Transverse colon (tissue), 4 donors: Measurements from ENCODE around the gene PRR7.

Source experiments
- POLR2A ChIP-seq: fragments of 450-650 bp; IDR thresholded peaks from one replicate; pipeline ENCODE4 v1.6.1; 2016; ENCODE audit warnings: antibody characterized with exemption, mild to moderate bottlenecking, moderate library complexity
- POLR2AphosphoS5 ChIP-seq, 3 donors: sonication (generic); formaldehyde crosslinking; IDR thresholded peaks; one replicate each; pipeline ENCODE4 v1.6.1; 2016; ENCODE audit warnings: antibody characterized with exemption in 3 of 3
- TF ChIP-seq, protein P1 (sequence below), 5 experiments: fragments of 200-600 bp in 3 of 5; fragments of 450-650 bp in 2 of 5; sonication (generic) in 3 of 5; IDR thresholded peaks; 1 replicate in 2 of 5; 2 replicates in 3 of 5; pipeline ENCODE4 v1.5.1; 2016 to 2017; ENCODE audit warnings: antibody characterized with exemption in 5 of 5, inconsistent platforms in 3 of 5, mild to moderate bottlenecking in 2 of 5, moderate library complexity in 1 of 5

DNA sequence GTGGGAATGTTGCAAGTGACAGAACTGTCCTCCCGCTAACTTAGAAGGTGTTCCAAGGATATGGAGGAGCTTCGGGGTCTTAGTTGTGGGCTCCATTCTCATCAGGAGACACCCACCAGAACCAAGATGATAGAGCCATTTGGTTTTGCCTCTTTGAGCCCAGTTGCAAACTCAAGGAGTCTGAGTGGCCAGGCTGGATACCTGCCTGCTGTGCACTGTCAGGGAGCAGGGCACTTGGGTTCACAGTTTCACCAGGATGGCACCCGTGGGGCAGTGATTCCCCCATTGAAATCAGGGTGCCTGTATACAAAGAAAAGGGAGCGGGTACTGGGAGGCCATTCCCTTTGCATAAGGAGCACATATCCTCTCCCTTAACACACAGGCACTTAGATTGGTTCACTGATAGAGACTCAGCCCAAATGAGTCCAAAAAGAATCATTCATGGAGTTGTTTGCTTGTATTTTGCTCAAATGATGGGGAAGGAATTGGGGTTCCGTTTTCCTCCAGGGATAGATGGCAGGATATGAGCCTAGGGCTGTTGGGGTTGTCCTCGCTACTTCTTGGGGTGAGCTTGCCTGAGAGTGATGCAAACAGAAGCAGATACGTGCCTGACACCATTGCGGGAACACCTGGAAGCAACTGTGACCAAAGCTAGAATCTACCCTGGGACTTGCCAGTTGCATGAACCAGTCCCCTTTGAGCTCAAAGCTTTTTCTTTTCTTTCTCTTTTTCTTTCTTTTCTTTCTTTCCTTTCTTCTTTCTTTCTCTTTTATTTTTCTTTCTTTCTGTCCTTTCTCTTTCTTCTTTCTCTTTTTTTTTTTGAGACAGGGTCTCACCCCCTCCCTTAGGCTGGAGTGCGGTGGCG, 1.3 kb upstream of the PRR7 start:
- TF ChIP-seq, protein P1, sequence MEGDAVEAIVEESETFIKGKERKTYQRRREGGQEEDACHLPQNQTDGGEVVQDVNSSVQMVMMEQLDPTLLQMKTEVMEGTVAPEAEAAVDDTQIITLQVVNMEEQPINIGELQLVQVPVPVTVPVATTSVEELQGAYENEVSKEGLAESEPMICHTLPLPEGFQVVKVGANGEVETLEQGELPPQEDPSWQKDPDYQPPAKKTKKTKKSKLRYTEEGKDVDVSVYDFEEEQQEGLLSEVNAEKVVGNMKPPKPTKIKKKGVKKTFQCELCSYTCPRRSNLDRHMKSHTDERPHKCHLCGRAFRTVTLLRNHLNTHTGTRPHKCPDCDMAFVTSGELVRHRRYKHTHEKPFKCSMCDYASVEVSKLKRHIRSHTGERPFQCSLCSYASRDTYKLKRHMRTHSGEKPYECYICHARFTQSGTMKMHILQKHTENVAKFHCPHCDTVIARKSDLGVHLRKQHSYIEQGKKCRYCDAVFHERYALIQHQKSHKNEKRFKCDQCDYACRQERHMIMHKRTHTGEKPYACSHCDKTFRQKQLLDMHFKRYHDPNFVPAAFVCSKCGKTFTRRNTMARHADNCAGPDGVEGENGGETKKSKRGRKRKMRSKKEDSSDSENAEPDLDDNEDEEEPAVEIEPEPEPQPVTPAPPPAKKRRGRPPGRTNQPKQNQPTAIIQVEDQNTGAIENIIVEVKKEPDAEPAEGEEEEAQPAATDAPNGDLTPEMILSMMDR (IDR thresholded peaks at IDR 0.05), result no peak
- TF ChIP-seq POLR2AphosphoS5 (IDR thresholded peaks at IDR 0.05) (no peak), POLR2A (no peak)
